ENCODE results near the gene ARMC10. TPM values are rescaled to one million over a fixed set of nuclear protein-coding genes. Genes with fewer than 3 reads are reported as not detected.

The ARMC10 gene
- total and polyA plus RNA-seq, 9 of the 15 experiments (the other 6 are each of a cell fraction or from before 2014, with no cell fraction given): 17.0 to 113 (median 72.6) TPM

DNA sequence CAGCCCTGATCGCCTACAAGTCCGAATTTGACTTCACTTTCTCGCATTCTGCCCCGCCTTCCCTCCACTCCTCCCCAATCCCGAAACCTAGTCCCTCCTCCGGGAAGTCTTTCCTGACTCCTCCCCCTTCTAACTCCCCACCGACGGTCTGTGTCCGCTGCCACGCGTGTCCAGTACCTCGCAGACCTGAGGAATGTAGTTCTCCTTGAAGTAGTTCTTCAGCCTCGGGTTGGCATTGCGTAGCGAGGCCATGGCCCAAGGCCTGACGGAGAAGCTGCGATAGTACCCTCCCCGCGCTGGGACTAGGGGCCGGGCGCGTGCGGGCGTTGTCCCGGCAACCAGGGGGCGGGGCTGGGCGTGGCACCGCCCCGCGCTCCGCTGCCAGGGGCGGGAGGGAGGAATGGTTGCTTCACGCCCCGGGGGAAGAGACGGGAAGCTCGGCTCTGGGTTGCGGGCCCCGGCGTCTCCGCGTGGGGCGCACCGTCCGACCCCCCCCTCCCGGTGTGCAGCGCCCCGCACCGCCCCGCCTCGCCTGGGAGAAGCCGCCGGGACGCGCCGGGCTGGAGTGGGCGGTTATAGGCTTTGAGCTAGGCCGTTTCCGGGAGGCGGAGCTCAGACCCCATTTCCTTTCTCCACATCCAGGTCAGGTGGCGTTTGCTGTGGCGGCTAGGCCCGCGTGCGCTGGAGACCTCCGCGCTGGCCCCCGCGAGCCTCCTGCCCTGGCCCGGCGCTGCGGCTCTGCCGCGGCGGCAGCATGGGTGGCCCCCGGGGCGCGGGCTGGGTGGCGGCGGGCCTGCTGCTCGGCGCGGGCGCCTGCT, at the start of gene ARMC10, which contains the start of gene FBXL13 (continued):
- TF ChIP-seq ZNF589 (CRISPR knock-in tag; IDR thresholded peaks at IDR 0.05; ENCODE audit: low read depth): no peak
- no peak for TF ChIP-seq HNRNPK (IDR thresholded peaks at IDR 0.05; ENCODE audit: low read depth, low read length, poor library complexity, severe bottlenecking)
- peak; percentile 94 for TF ChIP-seq HDAC2 (IDR thresholded peaks at IDR 0.05)
- TF ChIP-seq POLR2AphosphoS2 (IDR thresholded peaks at IDR 0.05; ENCODE audit: low read length): no peak
- peak; percentile 79 for TF ChIP-seq E2F1 (CRISPR knock-in tag; IDR thresholded peaks at IDR 0.05)
- no peak for TF ChIP-seq ZBTB34 (CRISPR knock-in tag; IDR thresholded peaks at IDR 0.05)
- TF ChIP-seq ZNF134 (CRISPR knock-in tag; conservative IDR thresholded peaks at IDR 0.05): no peak
- no peak for TF ChIP-seq CHCHD3 (CRISPR knock-in tag; IDR thresholded peaks at IDR 0.05)
- TF ChIP-seq, protein P1, sequence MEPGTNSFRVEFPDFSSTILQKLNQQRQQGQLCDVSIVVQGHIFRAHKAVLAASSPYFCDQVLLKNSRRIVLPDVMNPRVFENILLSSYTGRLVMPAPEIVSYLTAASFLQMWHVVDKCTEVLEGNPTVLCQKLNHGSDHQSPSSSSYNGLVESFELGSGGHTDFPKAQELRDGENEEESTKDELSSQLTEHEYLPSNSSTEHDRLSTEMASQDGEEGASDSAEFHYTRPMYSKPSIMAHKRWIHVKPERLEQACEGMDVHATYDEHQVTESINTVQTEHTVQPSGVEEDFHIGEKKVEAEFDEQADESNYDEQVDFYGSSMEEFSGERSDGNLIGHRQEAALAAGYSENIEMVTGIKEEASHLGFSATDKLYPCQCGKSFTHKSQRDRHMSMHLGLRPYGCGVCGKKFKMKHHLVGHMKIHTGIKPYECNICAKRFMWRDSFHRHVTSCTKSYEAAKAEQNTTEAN (CRISPR knock-in tag; IDR thresholded peaks at IDR 0.05): no peak
- no peak for TF ChIP-seq NEUROD1 (IDR thresholded peaks at IDR 0.05; ENCODE audit: borderline replicate concordance, low read depth, low read length, partially characterized antibody)
- peak; percentile 56 for TF ChIP-seq HNRNPLL (IDR thresholded peaks at IDR 0.05; ENCODE audit: low read depth, low read length, poor library complexity, severe bottlenecking)
- peak; percentile 52 to 63; a peak in 2 of 4 replicates for TF ChIP-seq NONO (IDR thresholded peaks at IDR 0.05; ENCODE audit: low read depth in 2 of 2, low read length in 1 of 2)
- TF ChIP-seq, protein P2, sequence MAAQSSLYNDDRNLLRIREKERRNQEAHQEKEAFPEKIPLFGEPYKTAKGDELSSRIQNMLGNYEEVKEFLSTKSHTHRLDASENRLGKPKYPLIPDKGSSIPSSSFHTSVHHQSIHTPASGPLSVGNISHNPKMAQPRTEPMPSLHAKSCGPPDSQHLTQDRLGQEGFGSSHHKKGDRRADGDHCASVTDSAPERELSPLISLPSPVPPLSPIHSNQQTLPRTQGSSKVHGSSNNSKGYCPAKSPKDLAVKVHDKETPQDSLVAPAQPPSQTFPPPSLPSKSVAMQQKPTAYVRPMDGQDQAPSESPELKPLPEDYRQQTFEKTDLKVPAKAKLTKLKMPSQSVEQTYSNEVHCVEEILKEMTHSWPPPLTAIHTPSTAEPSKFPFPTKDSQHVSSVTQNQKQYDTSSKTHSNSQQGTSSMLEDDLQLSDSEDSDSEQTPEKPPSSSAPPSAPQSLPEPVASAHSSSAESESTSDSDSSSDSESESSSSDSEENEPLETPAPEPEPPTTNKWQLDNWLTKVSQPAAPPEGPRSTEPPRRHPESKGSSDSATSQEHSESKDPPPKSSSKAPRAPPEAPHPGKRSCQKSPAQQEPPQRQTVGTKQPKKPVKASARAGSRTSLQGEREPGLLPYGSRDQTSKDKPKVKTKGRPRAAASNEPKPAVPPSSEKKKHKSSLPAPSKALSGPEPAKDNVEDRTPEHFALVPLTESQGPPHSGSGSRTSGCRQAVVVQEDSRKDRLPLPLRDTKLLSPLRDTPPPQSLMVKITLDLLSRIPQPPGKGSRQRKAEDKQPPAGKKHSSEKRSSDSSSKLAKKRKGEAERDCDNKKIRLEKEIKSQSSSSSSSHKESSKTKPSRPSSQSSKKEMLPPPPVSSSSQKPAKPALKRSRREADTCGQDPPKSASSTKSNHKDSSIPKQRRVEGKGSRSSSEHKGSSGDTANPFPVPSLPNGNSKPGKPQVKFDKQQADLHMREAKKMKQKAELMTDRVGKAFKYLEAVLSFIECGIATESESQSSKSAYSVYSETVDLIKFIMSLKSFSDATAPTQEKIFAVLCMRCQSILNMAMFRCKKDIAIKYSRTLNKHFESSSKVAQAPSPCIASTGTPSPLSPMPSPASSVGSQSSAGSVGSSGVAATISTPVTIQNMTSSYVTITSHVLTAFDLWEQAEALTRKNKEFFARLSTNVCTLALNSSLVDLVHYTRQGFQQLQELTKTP (IDR thresholded peaks at IDR 0.05; ENCODE audit: low read depth in 1 of 2, partially characterized antibody in 2 of 2): peak in 1 of 2 experiments; percentile 58

Data from K562 (cell line).